ENCODE results near the gene SIRT6.
"Not testable (repeated sequence)": the region's sequence is repeated elsewhere in the genome, so short reads cannot be mapped to it uniquely, and the experiment has no call there.

Gene SIRT6

GRCh38 chr19:4173479-4174212 is 8.7 kb downstream of the SIRT6 start:
- DNase-seq = no peak

- peak; percentile 65 for DNase-seq
Measured at GRCh38 chr19:4172861-4173473, 9.4 kb downstream of the SIRT6 start.

DNA sequence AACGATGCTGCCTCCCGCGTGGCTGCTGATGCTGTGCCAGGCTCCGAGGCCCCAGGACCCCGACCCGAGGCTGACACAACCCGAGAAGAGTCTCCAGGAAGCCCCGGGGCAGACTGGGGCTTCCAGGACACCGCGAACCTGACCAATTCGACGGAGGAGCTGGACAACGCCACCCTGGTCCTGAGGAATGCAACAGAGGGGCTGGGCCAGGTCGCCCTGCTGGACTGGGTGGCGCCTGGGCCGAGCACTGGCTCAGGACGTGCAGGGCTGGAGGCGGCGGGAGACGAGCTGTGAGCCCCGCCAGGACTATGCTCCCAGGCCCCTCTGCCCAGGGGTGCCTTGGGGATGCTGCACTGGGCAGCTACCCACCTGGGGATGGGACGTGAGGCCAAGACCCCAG is 10.7 kb downstream of the SIRT6 start:
- DNase-seq = no peak

GRCh38 chr19:4164262-4164661 is 18.1 kb downstream of the SIRT6 start:
- no peak for DNase-seq

DNA sequence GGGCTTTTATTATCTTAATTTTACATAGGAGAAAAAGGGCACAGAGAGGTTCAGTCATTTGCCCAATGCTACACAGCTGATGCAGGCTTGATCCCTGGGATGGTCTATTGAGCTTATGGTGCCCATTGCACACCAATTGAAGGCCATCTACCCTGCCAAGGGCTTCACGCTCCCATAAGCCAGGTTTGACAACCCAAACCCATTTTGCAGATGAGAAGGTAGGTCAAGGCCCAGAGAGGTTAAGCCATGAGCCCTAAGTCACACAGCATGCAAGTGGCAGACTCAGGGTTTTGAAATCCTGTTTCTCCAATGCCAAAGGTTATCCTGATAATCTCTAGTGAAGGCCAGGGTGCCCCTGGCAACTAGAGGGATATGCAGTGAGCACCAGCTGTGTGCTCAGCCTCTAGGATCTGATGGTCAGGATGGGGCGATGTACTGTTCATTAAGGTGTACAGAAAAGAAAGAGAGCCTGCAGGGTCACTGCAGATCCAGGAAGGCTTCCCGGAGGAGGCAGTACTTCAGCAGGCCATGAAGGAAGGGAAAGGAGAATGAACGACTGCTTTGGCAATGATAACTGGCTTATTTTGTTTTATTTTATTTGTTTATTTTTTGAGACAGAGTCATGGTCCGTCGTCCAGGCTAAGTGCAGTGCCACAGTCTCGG is 20.8 kb downstream of the SIRT6 start:
- no peak for DNase-seq

GRCh38 chr19:4157971-4158370 is 24.4 kb downstream of the SIRT6 start:
- not testable (repeated sequence) for DNase-seq

DNA sequence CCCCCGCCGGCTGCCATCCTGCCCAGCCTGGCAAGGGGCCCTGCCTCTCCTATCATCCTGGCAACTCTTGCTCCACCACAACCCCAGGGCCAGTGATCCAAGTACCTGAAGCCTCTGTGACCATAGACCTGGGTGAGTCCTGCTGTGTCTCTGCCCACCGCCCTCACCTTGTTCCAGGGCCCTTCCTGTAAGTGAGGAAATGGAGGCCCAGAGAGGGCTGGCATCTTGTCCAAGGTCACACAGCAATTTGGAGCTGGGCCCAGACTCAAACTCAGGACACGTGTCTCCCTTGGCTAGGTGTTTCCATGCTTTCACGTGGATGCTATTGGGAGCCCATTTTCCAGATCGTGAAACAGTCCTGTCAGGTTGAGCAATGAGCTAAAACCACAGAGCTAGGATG is 25.2 kb downstream of the SIRT6 start:
- no peak for DNase-seq

GRCh38 chr19:4154571-4155312 is 27.6 kb downstream of the SIRT6 start:
- DNase-seq = no peak

- no peak for DNase-seq
Measured at GRCh38 chr19:4152241-4152998, 29.9 kb downstream of the SIRT6 start.

DNA sequence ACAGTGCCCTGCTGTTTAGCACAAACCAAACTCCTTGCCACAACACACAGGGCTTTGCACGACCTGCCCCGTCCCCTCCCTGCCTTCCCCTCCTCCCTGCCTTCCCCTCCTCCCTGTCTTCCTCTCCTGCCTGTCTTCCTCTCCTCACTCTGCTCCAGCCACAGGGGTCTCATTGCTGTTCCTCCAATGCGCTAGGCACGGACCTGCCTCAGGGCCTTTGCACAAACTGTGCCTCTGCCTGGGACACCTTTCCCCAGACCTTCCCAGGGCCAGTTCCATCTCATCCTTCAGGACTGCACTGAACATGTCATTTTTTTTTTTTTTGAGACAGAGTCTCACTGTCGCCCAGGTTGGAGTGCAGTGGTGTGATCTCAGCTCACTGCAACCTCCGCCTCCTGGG is 30.7 kb downstream of the SIRT6 start:
- no peak for DNase-seq

DNA sequence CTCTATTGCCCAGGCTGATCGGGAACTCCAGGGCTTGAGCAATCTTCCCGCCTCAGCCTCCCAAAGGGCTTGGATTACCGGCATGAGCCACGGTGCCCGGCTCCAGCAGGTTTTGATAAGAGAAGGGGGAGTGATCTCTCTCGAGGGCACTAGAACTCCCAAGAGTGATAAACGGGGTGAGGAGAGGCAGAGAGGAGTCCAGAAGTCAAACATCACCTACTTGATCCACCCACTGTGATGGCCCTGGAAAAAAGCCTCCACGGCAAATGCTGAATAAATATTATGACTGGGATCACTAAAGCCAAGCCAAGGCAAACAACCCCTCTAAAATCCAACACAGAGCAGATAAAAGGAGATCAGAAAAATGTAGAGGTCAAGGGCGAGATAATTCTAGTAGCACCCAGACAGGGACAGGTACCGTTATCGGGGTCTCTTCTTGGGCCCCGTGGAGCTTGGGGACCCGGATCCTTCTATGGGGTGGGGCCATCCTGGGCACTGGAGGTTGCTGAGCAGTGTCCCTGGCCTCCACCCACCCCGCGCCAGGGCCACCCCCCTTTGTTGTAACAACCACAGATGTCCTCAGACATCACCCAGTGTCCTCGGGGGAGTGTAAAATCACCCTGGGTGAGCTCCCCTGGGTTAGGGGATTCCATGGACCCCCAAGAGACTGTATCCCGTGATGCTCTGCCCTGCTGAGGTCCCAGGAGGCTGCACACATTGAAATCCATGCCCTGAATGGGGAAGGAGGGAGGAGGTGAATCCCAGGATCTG is 32.7 kb downstream of the SIRT6 start:
- no peak for DNase-seq

DNA sequence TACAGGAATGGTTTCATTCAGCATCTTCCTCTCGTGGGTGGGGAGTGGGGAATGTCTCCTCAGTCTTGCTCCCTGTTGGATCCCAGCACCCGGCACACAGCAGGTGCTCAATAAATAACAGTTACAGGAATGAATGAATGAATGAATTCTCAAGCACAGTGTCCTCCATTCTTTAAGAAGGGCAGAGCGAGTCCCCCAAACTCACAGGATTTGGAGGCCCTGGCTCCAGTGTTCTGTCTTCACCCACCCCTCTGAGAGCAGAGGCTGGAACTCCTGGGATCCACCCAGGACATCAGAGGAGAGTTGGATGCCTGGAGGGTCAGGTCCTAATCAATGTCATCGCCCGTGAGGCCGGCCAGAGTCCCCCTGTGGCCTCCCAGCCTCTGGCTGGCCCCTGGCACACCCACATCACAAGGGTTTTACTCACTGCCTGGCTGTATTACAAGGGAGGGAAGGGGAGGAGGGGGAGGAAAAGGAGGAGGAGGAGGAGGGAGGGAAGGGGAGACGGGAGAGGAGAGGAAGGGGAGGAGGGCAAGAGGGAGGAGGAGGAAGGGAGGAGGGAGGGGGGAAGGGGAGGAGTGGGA is 37.6 kb downstream of the SIRT6 start:
- no peak for DNase-seq

DNA sequence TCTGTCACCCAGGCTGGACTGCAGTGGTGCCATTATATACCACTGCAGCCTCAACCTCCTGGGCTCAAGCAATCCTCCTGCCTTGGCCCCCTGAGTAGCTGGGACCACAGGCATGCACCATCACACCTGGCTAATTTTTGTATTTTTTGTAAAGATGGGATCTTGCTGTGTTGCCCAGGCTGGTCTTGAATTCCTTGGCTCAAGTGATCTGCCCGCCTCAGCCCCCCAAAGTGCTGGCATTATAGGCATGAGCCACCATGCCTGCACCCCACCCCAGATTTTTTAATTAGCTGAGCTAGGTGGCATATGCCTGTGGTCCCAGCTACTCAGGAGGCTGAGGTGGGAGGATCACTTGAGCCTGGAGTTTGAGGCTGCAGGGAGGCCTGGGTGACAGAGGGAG is 39.4 kb downstream of the SIRT6 start:
- not testable (repeated sequence) for DNase-seq

GRCh38 chr19:4140237-4140711 is 42.1 kb downstream of the SIRT6 start:
- peak; percentile 30 for DNase-seq

DNA sequence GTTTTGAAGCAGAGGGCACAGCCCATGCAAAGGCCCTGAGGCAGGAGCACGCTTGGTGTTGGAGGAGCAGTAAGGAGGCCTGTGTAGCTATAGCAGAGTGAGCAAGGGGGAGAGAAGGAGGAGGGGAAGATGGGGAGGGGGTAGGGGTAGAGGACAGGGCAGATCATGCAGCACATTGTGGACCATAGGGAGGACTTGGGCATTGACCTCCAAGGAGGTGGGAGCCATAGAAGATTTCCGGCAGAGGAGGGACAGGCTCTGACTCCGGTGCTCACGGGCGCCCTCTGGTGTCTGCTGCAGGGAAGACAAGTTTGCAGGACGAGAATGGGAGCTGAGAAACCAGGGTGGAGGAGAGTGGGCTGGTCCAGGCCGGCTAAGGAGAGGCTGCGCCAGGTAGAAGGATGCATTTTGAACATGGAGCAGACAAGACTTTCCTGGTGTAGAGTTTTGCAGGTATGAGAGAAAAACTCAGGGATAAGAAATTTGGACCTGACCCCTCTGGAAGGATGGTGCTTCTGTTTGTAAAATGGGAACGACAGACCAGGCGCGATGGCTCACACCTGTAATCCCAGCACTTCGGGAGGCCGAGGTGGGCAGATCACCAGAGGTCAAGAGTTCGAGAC is 42.6 kb downstream of the SIRT6 start:
- DNase-seq = peak; percentile 91

- no peak for DNase-seq
Measured at GRCh38 chr19:4138445-4138844, 43.9 kb downstream of the SIRT6 start.

- no peak for DNase-seq
Measured at GRCh38 chr19:4136680-4137088, 45.7 kb downstream of the SIRT6 start.

- not testable (repeated sequence) for DNase-seq
Measured at GRCh38 chr19:4135386-4135785, 47.0 kb downstream of the SIRT6 start.

- no peak for DNase-seq
Measured at GRCh38 chr19:4134351-4134750, 48.0 kb downstream of the SIRT6 start.

GRCh38 chr19:4130744-4131438 is 51.5 kb downstream of the SIRT6 start:
- no peak for DNase-seq

All from stimulated activated CD4-positive, alpha-beta T cell treated with anti-CD3 and anti-CD28 coated beads, Interleukin-4, amount 100 ng/mL, for 24 hours (primary cell).